Upper lobe of left lung (tissue), 4 donors: Measurements from ENCODE around the gene PARP3.
A peak's percentile ranks its signal among the peaks of the same experiment; 100 is the strongest.

Experiments
- POLR2A ChIP-seq, 4 donors: fragments of 450-650 bp; IDR thresholded peaks; one replicate each; pipeline ENCODE4 v1.5.1; 2016 to 2017; ENCODE audit warnings: antibody characterized with exemption in 4 of 4, mild to moderate bottlenecking in 2 of 4
- TF ChIP-seq, protein P1 (sequence below), 6 experiments: fragments of 450-650 bp in 4 of 6; fragments of 200-600 bp in 2 of 6; sonication (generic) in 2 of 6; IDR thresholded peaks; one replicate each; pipeline ENCODE4 v1.5.1; 2016 to 2019; ENCODE audit warnings: antibody characterized with exemption in 6 of 6

DNA sequence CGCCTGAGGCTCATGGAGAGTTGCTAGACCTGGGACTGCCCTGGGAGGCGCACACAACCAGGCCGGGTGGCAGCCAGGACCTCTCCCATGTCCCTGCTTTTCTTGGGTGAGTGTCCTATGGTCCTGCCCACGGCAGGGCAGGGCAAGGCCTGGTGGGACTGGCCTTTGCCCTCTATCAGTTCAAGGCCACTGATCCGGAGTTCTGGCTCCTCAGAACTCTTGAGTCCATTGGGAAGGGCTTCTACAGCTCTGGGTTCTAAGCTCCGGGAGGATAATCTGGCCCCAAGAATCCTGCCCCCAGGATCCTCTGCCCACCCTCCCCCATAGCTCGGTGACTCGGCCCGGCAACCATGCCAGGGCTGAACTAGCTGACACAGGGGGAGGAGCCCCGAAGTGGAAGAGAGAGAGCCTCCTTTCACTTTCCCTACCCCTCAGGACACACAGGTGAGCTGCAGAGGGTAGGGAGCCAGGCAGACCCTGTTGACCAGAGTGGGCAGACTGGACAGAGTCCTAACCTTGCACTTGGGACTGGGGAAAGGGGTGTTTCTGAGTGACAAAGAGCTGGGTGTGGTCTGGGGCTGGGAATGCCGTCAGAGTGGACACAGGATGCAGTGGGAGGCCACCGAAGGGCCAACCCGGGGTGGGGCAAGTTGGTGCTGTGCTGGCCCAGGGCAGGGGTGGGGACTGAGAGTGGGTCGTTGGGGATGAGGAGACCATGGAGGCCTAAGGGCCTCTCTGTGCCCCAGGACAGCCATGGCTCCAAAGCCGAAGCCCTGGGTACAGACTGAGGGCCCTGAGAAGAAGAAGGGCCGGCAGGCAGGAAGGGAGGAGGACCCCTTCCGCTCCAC, 664 bp downstream of the PARP3 start:
- TF ChIP-seq POLR2A (IDR thresholded peaks at IDR 0.05): peak in 2 of 4 donors; percentile 19 to 39
- TF ChIP-seq, protein P1, sequence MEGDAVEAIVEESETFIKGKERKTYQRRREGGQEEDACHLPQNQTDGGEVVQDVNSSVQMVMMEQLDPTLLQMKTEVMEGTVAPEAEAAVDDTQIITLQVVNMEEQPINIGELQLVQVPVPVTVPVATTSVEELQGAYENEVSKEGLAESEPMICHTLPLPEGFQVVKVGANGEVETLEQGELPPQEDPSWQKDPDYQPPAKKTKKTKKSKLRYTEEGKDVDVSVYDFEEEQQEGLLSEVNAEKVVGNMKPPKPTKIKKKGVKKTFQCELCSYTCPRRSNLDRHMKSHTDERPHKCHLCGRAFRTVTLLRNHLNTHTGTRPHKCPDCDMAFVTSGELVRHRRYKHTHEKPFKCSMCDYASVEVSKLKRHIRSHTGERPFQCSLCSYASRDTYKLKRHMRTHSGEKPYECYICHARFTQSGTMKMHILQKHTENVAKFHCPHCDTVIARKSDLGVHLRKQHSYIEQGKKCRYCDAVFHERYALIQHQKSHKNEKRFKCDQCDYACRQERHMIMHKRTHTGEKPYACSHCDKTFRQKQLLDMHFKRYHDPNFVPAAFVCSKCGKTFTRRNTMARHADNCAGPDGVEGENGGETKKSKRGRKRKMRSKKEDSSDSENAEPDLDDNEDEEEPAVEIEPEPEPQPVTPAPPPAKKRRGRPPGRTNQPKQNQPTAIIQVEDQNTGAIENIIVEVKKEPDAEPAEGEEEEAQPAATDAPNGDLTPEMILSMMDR (IDR thresholded peaks at IDR 0.05): no peak
